NK-92 treated with Interleukin-12 subunit alpha and Interleukin-12 subunit beta, amount 100 ng/mL, for 24 hours (cell line): ENCODE results near the gene NANS.
"Not testable (repeated sequence)": the region's sequence is repeated elsewhere in the genome, so short reads cannot be mapped to it uniquely, and the experiment has no call there.

Experiments used
- DNase-seq: peaks from one replicate; lab custom pipeline; 2025; lab: John Stamatoyannopoulos, UW

The NANS gene, protein sequence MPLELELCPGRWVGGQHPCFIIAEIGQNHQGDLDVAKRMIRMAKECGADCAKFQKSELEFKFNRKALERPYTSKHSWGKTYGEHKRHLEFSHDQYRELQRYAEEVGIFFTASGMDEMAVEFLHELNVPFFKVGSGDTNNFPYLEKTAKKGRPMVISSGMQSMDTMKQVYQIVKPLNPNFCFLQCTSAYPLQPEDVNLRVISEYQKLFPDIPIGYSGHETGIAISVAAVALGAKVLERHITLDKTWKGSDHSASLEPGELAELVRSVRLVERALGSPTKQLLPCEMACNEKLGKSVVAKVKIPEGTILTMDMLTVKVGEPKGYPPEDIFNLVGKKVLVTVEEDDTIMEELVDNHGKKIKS

DNA sequence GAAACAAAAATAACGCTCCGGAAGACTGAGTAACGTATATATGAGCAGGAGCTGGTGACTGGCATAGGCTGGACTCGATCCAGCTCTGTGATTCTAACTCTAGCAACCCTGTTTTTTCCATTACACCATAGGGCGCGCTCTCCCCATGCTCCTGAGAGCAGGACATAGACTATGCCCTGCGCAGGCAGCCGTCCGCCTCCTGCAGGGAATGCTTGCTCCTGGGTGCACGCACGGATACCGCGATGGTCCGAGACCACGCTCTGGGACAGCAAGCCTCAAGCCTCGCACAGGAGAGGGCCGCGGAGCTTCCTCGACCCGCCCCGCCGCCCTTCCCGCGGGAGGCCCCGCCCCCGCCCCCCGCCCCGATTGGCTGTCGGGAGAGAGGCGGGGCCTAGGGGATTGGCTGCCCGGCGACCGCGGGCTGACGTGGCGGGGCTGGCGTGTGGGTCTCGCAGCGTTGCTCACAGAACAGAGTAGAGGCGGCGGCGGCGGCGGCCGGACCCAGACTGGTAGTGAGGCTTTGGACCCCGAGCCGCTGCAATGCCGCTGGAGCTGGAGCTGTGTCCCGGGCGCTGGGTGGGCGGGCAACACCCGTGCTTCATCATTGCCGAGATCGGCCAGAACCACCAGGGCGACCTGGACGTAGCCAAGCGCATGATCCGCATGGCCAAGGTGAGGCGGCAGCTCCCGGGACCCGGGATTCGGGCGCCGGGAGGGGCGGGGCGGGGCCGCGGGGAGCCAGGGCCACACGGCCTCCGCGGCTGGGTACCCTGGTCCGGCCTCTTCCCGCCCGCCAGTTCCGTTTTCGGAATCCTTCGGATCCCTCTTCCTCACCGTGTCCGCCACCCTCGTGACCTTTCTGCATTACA is at the start of gene NANS:
NANS (plus strand) TSS at position 464 of the 869 bp plus-strand sequence; CDS start at position 541, 77 bp downstream.
- peak; percentile 87 for DNase-seq

DNA sequence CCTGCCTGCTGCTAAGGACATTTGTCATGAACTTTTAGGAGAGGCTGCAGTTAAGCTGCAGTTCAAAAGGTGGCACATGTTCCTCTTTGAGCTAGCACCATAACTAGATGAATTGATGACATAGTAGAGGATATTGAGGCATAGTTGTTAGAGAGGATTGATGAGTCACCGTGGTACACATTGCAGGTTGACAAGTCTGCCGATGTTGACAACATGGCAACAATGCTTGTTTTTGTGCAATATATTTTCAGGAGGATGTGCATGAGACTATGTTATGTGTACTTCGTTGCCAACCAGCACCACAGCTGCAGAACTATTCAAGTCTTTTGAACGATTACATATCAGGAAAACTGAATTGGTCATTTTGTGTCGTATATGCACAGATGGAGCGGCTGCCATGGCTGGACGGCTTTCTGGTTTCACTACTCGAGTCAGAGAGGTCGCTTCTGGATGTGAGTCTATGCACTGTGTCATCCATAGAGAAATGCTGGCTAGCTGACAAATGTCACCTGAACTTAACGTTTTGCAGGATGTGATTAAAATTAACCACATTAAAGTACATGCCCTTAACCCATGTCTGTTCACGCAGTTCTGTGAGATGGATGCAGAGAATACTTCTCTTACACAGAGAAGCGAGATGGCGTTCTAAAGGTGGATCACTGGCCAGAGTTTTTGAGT is 49.1 kb upstream of the NANS start:
- no peak for DNase-seq

DNA sequence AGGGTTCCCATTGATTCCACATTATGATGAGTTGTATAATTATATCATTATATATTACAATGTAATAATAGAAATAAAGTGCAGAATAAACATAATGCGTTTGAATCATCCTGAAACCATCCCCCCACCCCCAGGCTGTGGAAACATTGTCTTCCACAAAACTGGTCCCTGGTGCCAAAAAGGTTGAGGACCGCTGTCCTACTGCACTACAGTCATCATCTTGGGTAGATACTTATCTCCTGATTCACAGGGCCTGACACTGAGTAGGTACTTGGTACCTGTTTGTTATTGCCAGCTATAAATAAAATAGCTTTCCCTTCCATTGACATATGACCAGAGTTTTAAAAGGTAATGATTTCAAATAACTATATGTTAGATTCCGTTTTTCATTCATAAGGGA is 47.8 kb upstream of the NANS start:
- DNase-seq = no peak

DNA sequence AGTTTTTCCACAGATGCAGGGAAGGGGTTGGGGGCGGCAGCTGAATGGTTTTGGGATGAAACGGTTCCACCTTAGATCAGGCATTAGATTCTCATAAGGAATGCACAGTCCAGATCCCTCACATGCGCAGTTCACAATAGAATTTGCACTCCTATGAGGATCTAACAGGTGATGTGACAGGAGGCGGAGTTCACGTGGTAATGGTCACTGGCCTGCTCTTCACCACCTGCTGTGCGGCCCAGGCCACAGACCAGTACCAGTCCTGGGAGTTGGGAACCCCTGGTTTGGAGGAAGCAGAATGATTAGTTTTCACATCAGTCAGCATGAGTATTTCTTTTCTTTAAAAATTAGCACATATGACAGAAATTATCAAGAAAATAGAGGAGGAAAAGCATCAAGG is 47.1 kb upstream of the NANS start:
- no peak for DNase-seq

DNA sequence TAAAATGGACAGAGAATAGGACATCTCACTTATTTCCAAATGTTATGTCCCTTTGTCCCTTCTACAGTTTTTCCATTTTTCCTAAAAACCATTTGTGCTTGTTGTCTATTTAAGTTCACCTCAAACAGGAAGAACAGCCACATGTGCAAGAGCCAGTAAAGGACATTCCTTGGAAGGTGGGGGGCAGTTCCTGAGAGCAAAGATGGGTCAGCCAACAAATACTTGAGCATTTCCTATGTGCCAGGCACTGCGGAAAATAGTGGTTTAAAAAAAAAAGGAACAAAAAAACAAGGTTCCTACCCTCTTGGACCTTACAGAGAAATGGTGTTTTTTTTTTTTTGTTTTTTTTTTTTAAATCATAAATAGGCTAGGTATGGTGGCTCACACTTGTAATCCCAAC is 46.6 kb upstream of the NANS start:
- DNase-seq = no peak

DNA sequence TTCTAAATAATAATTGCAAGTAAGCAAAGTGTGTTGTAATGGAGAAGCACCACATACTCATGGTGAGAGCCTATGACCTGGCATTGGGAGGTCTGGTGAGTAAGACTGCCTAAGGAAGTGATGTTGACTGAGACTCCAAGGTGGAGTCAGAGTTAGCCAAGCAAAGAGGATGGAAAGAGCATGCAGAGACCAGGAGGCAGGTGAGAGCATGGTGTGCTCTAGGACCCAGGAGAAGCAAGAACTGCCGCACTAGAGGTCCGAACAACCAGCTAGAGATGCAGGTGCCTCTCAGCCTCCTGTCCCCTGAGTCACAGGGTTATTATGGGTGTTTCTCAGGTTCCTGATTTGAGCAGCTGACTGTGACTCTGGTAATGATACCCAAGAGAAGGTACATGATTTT is 46.1 kb upstream of the NANS start:
- no peak for DNase-seq

DNA sequence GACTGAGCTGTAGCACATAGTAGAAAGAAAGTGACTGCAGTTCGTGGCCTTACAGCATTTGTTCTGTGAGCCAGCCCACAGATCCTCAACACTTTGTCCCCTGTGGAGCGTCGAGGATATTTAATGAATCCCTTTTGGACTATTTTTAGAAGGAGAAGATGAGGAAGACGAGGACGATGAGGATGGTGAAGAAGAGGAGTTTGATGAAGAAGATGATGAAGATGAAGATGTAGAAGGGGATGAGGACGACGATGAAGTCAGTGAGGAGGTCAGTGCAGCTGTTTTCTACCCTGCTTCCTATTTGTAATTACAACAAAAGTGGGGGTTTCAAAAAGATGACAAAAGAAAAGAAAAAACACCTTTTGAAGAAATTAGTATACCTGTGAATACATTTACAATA is 45.4 kb upstream of the NANS start:
- DNase-seq = no peak

DNA sequence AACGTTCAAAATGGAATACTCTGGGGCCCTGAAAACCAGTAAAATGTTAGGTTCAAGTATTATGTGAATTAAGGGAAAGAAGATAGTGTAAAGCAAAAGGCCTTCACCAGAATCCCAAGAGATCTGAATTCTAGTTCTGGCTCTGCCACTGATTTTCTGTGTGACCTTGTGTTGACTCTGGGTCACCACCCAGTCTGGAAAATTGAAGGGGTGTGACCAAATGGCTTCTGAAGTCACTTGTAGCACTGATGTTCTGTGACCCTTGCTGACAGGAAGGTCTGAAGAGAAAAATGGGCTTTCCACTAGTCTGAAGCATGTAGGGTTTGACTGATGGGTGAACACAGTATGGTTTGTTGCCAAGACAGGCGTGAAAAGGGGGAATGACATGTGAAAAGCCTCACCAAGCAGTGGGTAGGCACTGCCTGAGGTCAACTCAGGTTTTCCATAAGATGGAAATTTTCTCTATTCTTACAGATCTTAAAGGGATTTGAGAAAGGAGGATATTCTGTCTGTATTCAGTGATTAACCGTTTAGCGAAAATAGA is 40.3 kb upstream of the NANS start:
- DNase-seq = no peak

DNA sequence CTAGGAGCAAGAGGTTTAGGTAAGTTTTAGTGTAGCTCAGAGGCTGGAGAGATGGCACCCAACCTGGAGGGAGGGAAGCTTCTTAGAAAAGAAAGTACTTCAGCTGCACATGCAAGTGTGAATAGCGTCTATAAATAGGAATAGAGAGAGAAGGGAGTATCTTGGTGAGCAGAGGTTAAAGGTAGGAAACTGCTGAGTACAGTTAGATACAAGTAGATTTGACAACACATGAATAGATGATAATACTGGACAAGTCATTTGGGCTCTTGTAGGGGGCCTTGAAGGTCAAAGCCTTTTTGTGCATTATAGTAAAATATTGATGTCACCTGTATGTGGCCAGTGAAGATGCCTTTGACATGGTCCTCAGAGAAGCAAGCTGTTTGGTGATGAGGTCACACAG is 39.2 kb upstream of the NANS start:
- no peak for DNase-seq

DNA sequence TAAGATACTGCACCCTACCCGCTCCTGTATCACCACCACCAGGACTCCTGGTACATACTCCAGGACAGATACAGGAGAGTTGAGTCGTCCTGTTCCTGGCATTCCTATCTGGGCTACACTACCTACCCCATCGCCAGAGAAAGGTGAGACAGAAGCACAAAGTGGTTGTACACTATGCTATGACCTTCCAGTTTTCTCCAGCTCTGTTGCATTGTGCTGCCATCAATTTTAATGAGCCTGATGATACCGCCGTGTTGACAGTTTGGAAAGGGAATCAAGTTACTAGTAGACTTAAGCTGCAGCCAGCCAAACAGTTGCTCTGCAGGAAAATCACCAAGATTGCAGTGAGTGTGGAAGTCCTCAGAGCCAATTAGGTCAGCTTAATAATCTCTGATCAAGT is 38.2 kb upstream of the NANS start:
- no peak for DNase-seq

DNA sequence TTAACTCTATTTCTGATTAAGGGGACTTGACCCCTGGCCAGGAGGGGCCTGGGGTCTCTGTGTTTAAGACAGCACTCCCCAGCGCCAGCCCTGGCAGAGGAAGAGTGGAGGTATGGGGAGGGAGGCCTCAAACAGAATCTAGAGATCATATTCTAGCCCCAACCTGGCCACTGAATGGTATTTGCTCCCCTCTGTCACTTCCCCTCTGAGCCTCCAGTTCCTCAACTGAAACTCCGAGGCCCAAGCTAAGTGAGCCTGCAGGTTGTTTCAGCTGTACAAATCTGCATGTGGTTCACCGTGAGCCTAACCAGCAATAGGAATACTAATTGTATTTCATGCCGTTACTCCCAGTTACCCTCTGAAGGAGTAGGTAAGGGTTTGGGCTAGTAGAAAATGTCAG is 37.4 kb upstream of the NANS start:
- DNase-seq = no peak

DNA sequence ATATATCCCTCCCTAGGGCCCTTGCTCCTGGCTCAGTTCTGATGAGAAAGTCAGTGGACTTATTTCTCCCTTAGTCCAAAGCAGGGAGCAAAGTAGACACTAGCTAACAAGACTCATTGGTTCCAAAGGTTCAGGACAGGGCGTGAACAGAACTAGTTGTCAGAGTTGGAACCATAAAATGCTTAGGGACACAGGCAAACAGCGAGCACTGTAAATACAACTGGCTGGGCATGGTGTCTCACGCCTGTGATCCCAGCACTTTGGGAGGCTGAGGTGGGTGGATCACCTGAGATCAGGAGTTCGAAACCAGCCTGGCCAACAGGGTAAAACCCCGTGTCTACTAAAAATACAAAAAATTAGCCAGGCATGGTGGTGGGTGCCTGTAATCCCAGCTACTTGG is 36.7 kb upstream of the NANS start:
- not testable (repeated sequence) for DNase-seq

DNA sequence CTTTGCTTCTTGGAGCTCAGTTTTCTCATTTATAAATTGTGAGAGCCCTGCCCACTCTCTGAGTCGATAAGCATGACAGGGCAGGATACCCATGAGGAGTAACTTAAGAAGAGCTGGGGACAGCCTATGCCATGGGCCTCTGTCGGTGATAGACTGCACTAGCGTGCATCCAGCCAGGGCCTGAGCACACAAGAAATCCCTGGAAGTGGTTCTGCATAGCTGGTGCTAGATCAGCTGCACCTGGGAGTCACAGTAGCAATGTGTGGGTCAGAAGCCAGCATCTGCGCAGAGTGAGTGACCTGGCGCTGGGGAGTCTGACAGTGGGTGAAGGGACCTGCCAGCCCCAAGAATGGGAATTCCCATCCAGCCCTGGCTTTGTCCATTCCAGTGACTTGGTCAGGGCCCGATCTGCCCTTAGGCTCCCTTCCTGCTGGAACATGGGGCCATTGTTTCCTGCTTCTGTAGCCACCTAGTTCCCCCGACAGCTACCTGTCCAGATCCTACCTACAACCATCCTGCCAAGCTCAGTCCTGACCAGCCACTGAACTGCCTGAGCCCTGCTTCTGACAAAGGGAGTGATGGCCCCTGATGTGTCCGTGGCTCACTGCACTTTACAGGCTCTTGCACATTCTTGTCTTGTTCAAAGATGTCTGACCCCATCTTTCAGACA is 35.9 kb upstream of the NANS start:
- no peak for DNase-seq

DNA sequence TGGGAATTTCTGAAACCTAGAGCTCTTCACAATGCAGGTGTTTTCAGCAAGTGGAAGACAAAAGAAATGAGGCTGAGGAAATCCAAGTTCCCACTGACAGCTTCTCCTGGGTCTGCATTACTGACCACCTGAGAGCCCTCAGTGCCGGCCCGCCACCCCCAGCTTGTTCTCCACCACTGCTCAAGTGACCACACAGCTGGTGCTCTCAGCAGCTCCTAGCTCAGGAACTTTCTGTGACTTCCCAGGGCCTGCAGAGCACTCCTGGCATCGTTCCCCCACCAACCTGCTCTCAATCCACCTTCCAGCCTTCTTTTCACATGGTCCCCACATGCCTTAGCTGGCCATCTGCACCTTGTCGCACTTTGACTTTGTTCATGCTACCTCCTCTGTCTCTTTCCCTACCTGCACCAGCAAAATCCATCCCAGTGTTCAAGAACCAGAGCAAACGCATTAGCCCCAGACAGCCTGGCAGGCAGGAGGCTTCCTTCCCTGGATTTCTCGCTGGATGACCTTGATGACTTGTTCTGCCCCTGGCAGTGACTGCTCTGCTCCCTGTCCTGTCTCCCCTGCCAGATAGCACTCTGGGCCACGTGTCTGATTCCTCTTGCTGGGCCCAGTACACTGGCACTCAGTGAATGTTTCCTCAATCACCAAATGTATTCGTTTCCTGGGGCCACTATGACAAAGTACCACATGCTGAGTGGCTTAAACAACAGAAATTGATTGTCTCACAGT is 35.1 kb upstream of the NANS start:
- DNase-seq = no peak

DNA sequence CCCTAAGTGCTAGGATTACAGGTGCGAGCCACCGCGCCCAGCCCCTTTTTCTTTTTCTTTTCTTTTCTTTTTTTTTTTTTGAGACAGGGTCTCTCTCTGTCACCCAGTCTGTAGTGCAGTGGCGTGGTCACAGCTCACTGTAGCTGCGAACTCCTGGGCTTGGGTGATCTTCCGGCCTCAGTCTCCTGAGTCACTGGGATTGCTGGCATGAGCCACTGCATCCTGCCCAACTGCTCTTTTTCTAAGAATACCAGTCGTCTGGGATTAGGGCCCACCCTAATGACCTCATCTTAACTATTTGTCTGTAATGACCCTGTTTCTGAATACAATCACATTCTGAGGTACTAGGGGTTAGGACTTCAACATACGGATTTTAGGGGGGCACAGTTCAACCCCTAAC is 34.1 kb upstream of the NANS start:
- no peak for DNase-seq

DNA sequence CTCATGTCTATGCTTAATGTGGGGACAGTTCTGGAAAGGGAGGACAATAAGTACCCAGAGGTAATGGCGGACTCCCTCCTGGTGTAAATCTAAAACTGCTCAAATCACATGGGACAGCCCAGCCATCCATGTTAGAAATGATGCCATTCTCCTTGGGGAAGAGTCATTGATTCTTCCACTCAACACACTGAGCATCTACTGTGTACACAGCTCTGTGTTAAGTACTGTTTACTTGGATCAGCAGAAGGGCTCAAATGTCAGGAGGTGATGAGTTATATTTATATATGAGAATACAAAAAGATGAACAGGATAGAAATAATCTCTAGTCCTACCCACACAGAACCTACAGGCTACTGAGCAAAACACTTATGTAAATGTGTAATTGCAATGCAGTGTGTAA is 31.8 kb upstream of the NANS start:
- no peak for DNase-seq

DNA sequence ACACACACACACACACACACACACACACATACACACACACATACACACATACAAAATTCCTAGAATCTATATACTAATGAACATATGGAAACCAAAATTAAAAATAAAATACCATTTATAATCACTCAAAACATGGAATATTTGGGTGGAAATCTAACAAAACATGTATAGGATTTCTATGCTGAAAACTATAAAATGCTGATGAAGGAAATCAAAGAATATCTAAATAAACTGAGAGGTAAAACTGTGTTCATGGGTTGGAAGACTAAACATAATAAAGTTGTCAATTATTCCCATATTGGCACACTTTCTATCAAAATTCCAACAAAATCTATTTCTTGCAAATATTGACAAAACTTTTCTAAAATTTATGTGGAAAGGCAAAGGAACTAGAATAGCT is 25.4 kb upstream of the NANS start:
- no peak for DNase-seq

DNA sequence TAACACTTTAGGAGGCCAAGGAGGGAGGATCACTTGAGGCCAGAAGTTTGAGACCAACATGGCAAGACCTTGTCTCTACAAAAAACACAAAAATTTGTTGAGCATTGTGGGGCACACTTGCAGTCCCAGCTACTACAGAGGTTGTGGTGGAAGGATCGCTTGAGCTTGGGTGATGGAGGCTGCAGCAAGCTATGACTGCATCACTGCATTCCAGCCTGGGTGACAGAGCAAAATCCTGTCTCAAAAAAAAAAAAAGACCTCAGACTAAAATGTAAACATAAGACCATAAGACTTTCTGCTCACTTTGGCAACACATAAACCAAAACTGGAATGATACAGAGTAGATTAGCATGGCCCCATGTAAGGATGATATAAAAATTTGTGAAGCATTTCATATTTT is 24.6 kb upstream of the NANS start:
- no peak for DNase-seq

DNA sequence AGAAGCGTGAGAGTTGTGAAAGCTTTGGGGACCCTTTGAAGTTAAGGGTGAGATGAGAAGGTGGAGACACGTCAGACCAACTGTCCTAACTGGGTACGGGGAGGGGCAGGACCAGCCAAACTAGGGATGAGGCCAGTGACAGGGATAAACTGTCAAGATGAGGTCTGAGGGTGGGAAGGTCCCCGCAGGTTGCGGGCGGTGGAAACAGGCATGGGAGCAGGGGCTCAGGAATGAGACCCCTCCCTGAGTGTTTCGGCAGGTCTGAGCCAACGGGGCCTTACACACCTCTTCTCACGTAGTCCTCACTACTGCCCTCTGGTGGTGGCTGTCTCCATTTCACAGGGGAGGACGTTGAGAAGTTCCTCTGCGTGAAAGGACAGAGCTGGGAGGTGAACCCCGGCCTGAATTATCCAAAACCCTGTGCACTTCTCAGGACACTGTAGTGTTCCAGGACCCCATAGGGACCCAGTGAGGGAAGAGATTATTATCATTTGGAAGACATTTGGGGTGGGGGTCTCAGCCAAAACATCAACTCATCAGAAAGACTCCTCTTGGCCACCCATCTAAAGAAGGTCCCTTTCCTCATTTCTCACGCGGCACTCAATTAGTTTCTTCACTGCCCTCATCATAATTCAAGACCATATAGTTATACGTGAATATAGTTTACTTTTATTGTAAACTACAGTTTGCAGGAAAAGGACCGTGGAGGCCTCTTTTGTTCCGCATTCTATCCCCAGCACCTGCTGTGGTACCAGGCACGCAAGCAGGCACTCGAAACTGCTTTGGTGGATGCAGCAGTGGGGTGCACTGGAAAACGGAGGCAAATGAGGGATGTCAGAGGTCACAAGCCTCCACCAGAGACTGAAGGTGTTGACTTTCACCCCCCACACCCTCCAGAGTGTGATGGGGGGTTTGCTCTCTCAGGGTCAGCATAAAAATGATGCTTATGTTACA is 21.7 kb upstream of the NANS start:
- DNase-seq = peak; percentile 69

DNA sequence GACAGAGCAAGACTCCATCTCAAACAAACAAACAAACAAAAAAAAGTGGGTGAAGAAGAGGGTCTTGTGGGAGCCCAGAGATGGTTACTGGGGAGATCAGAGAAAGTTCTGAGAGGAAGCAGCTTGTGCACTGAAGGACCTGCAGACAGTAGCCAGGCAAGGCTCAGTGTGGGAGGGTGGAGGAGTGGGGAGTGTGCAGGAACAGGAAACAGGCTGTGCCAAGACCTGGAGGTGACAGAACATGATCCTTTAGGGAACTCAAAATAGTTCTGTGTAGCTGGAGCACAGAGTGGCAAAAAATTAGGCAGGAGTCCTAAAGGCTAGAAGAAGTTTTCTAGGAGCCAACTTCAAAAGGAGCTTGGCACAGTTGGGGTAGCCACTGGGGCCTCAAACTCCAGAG is 19.2 kb upstream of the NANS start:
- no peak for DNase-seq
